Measurements from ENCODE around the gene FGFR4. TPM values are rescaled to one million over a fixed set of nuclear protein-coding genes. Genes with fewer than 3 reads are reported as not detected.

The FGFR4 gene
- total RNA-seq, 2 donors from 2014 or later, result 0.48 to 1.5 TPM

GRCh38 chr5:177117441-177118045, 30.8 kb downstream of the FGFR4 start:
- Histone ChIP-seq H3K4me3 (no peak overlapping the region), H3K27ac (no peak overlapping the region), H3K4me1 (peaks cover 0 to 17% of the 10 kb centered on the region in 2 donors), H3K36me3 (no peaks in the 10 kb centered on the region), H3K27me3 (no peaks in the 10 kb centered on the region), H3K9me3 (no peaks in the 10 kb centered on the region)
- no peak for DNase-seq (ENCODE audit: low spot score)
- no peak for TF ChIP-seq CTCF (IDR thresholded peaks at IDR 0.05)

- Histone ChIP-seq H3K27me3 (no peaks in the 10 kb centered on the region), H3K4me3 (no peak overlapping the region), H3K36me3 (no peaks in the 10 kb centered on the region), H3K4me1 (no peaks in the 10 kb centered on the region), H3K27ac (no peak overlapping the region), H3K9me3 (no peaks in the 10 kb centered on the region)
- TF ChIP-seq CTCF (IDR thresholded peaks at IDR 0.05), result no peak
- DNase-seq (ENCODE audit: low spot score), result no peak
Measured at GRCh38 chr5:177122566-177122965, 35.9 kb downstream of the FGFR4 start.

- no peaks in the 10 kb centered on the region for H3K36me3 ChIP-seq
- no peaks in the 10 kb centered on the region for H3K4me1 ChIP-seq
- no peaks in the 10 kb centered on the region for H3K27me3 ChIP-seq
- H3K4me3 ChIP-seq, result no peak overlapping the region
- H3K27ac ChIP-seq, result no peak overlapping the region
- TF ChIP-seq CTCF (IDR thresholded peaks at IDR 0.05), result no peak
- no peaks in the 10 kb centered on the region for H3K9me3 ChIP-seq
- no peak for DNase-seq (ENCODE audit: low spot score)
Measured at GRCh38 chr5:177123789-177124485, 37.2 kb downstream of the FGFR4 start.

- DNase-seq (ENCODE audit: low spot score), result no peak
- Histone ChIP-seq H3K4me3 (no peak overlapping the region), H3K27ac (no peak overlapping the region)
Measured at GRCh38 chr5:177124486-177124991, 37.8 kb downstream of the FGFR4 start.

GRCh38 chr5:177126771-177127170, 40.1 kb downstream of the FGFR4 start:
- Histone ChIP-seq H3K4me1 (no peaks in the 10 kb centered on the region), H3K36me3 (no peaks in the 10 kb centered on the region), H3K27ac (no peak overlapping the region), H3K27me3 (no peaks in the 10 kb centered on the region), H3K4me3 (no peak overlapping the region), H3K9me3 (no peaks in the 10 kb centered on the region)
- no peak for DNase-seq (ENCODE audit: low spot score)
- no peak for TF ChIP-seq CTCF (IDR thresholded peaks at IDR 0.05)

More at GRCh38 chr5:177124486-177124991, 37.8 kb downstream of the FGFR4 start:
- no peak for TF ChIP-seq CTCF (IDR thresholded peaks at IDR 0.05)
- Histone ChIP-seq H3K36me3 (no peaks in the 10 kb centered on the region), H3K9me3 (no peaks in the 10 kb centered on the region), H3K4me1 (no peaks in the 10 kb centered on the region), H3K27me3 (no peaks in the 10 kb centered on the region)

Data from right atrium auricular region (tissue), 2 donors.